Central memory CD8-positive, alpha-beta T cell (primary cell): ENCODE data around the gene ABHD16B.
A peak's percentile ranks its signal among the peaks of the same experiment; 100 is the strongest.

ENCODE experiments used
- ATAC-seq: fragments of 150-1000 bp; cut with Tn5 transposase; replicated peaks from 2 replicates; pipeline ENCODE4 v1.10.0; 2022; ENCODE audit warnings: mild to moderate bottlenecking, moderate FRiP score, moderate number of reproducible peaks; ENCODE audit not compliant: poor library complexity, severe bottlenecking; ENCODE audit errors: extremely low read depth
- DNase-seq, 2 donors: peaks; one replicate each; pipeline ENCODE4 v3.0.0; 2021; ENCODE audit warnings: low spot score in 2 of 2
- H3K27ac Mint-ChIP-seq: one replicate; pipeline ENCODE4 v1.8.0; 2022; ENCODE audit warnings: low read depth, mild to moderate bottlenecking, moderate library complexity, mixed read lengths
- H3K27me3 Mint-ChIP-seq: one replicate; pipeline ENCODE4 v1.8.0; 2022; ENCODE audit warnings: mixed read lengths
- H3K36me3 Mint-ChIP-seq: one replicate; pipeline ENCODE4 v1.8.0; 2022; ENCODE audit warnings: mild to moderate bottlenecking, moderate library complexity, mixed read lengths; ENCODE audit not compliant: insufficient read depth
- H3K4me1 Mint-ChIP-seq: one replicate; pipeline ENCODE4 v1.8.0; 2022; ENCODE audit warnings: mixed read lengths
- H3K4me3 Mint-ChIP-seq: one replicate; pipeline ENCODE4 v1.8.0; 2022; ENCODE audit warnings: mild to moderate bottlenecking, moderate library complexity, mixed read lengths
- H3K9me3 Mint-ChIP-seq: one replicate; pipeline ENCODE4 v1.8.0; 2022; ENCODE audit warnings: mixed read lengths

Gene ABHD16B

DNA sequence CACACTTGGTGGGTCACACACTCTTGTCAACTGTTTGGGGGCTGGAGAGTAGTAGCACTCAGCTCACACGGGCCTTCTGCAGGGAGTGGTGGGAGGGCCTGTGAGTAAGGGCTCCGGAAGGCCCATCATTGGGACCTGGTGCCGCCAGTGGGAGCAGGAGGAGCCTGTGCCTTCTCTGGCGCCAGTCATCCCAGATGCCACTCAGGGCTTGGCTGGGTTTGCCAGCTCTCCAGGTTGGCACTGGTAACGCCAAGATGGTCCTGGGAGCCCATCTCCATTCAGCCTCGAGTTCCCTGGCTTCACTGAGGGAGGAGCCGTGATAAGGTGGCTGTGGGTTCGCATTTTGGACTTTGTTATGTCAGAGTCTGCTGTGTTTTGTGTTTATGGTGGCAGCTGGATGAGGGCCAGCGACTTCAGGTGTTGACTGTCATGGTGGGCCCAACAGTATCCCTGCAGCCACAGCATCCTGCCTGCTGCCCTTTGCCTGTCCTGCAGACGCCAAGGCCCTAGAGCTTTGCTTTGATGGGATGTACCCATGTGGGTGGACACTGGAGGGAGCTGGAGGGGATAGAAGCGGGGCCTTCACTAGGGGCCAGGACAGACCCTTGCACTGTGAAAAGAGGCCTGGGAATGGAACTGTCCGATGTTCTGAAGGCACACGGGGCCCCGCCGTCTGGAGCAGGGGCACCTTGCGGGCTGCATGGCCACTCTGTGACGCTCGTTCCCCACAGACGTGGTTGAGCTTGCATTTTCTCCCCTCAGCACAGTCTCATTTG lies 20.3 kb downstream of the ABHD16B start:
- no peaks in the 10 kb centered on the region for H3K9me3 Mint-ChIP-seq
- DNase-seq, result no peak
- no peaks in the 10 kb centered on the region for H3K4me1 Mint-ChIP-seq
- H3K4me3 Mint-ChIP-seq, result no peak overlapping the region
- no peak overlapping the region for H3K27ac Mint-ChIP-seq
- no peak for ATAC-seq
- no peaks in the 10 kb centered on the region for H3K27me3 Mint-ChIP-seq
- peaks cover 25% of the 10 kb centered on the region for H3K36me3 Mint-ChIP-seq

DNA sequence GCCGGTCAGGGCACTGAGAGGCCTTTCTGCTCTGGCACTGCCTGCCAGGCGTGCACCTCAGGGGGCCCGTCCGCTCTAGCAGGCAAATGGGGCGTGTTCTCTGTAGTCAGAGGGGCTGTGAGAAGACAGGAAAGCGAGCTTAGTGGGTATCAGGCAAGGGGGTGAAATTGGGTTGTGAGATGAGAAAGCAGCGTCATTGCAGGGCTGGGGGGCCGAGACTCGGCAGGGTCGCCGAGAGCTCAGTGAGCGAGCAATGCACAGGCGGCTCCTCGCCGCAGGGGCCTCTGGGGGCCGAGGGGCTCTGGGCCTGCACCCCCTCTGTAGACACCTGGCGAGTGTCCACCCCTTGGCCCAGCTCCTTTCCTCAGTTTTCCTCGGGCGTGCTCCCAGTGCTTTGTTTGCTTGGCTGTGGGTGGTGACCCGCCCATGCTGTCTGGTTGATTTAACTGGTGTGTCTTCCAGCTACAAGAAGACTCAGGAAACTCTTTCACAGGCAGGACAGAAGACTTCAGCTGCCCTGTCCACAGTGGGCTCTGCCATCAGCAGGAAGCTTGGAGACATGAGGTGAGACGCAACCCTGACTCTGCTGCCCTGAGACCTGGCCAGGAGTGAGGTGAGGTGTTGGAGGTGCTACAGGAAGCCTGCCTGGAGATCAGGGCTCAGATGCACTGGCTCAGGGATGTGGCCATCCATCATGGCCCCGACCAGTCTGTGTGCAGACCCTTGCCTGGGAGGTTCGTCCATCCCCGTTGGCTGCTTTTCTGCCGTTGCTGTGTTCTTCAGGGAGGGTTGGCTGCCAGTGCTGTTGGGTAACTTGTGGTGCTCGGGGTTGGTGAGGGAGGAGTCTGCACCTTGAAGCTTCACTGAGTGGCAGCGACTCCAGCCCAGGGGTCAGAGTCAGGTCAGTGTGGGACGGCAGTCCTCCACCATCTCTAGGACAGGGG lies 21.2 kb downstream of the ABHD16B start:
- no peak for DNase-seq
- H3K27me3 Mint-ChIP-seq, result no peaks in the 10 kb centered on the region
- no peak overlapping the region for H3K4me3 Mint-ChIP-seq
- H3K9me3 Mint-ChIP-seq, result no peaks in the 10 kb centered on the region
- H3K36me3 Mint-ChIP-seq, result peaks cover 20% of the 10 kb centered on the region
- ATAC-seq, result no peak
- no peaks in the 10 kb centered on the region for H3K4me1 Mint-ChIP-seq
- H3K27ac Mint-ChIP-seq, result peak overlapping the region; percentile 62

DNA sequence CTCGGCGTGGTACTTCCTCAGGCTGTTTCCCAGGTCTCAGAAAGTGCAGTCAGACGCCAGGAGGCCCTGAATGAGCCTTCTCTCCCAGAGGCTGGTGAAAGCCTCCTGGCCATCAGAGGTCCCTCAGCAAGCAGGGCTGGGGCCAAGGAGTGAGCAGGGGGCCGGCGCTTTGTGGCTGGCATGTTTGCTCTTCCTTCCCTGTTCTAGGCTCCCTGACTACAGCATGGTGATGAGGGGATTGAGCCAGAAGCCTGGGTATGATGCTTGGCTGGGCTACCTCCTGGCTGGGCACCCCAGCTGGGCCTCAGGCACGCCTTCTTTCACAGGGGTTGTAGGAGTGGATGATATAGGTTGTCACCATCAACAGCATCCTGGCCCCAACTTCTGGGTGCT lies 21.9 kb downstream of the ABHD16B start:
- Mint-ChIP-seq H3K4me1 (no peaks in the 10 kb centered on the region), H3K36me3 (peaks cover 21% of the 10 kb centered on the region), H3K27me3 (no peaks in the 10 kb centered on the region), H3K9me3 (no peaks in the 10 kb centered on the region), H3K27ac (no peak overlapping the region), H3K4me3 (no peak overlapping the region)
- no peak for ATAC-seq
- no peak for DNase-seq

DNA sequence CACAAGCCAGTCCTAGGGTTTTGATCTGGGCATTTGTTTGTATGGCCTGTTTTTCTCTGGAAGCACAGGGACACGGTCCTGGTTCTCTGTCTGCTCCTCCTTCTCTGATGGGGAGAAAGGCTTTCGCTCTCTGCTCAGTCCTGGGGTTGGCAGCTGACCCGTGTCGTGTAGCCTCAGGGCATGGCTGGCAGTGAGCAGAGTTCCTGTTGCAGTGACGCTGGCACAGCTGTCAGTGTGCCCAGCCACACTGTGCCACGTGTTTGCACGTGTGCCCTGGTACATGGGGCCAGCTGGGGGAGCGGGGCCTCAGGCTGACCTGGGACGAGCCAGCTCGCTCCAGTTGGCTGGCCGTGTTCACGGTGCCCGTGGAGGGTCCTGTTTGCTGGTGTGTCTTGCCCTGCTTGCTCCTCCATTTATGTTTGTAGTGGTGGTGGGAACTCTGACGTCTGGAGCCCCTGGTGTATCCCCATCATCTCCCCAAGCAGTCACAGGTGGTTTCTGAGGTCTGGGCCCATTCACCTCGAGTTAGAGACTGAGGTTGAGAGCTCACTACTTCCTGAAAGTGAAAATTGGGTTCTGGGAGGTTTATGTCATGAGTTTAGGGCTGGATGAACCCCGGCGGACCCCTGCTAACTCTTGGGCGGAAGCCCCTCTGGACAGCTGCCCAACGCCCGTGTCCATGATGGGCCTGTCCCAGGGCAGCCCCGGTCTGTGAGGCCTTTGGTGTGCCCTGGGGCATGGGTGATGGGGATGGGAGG lies 23.4 kb downstream of the ABHD16B start:
- no peaks in the 10 kb centered on the region for H3K4me1 Mint-ChIP-seq
- H3K27ac Mint-ChIP-seq, result peak overlapping the region; percentile 41
- no peak overlapping the region for H3K4me3 Mint-ChIP-seq
- H3K36me3 Mint-ChIP-seq, result peaks cover 22% of the 10 kb centered on the region
- ATAC-seq (peak; percentile 36), DNase-seq (no peak)
- H3K9me3 Mint-ChIP-seq, result no peaks in the 10 kb centered on the region
- no peaks in the 10 kb centered on the region for H3K27me3 Mint-ChIP-seq

DNA sequence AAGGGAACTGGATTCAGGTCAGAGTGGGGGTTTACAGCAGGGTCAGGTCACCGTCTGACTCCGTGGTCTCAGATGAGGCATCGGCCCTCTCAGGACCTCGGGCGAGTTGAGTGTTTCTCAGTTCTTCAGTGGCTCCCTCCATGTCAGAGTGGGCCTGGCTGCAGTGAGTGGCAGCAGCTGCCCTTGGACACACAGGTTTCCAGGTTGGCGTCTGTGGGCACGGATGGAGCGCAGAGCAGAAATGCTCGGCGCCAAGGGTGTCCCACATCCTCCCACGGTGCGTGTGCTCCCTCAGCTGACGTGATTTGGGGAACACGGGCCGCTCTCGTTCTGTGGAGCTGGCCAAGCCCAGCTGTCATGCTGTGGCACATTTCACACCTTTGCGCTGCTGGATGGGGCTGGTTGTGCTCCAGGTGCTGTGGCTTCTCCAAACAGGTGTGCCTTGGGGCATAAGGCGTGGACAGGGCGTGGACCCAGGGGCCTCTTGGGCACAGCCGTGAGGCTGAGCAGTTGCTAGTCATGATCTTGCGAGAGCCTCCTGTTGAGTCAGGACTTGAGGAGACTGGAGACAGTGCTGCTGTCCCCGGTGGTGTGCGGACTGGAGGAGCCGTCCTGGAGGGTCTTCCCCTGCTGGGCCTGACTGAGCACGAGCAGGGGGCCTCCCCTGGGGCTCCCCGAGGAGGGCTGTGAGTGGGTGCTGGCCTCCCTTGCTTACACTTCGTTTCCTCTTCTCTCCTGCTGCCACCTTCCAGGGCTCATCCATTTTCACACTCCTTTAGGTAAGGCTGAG lies 24.2 kb downstream of the ABHD16B start:
- DNase-seq, result no peak
- ATAC-seq, result no peak
- Mint-ChIP-seq H3K4me3 (no peak overlapping the region), H3K9me3 (no peaks in the 10 kb centered on the region), H3K27ac (peak overlapping the region; percentile 41), H3K36me3 (peaks cover 21% of the 10 kb centered on the region), H3K4me1 (no peaks in the 10 kb centered on the region), H3K27me3 (no peaks in the 10 kb centered on the region)

DNA sequence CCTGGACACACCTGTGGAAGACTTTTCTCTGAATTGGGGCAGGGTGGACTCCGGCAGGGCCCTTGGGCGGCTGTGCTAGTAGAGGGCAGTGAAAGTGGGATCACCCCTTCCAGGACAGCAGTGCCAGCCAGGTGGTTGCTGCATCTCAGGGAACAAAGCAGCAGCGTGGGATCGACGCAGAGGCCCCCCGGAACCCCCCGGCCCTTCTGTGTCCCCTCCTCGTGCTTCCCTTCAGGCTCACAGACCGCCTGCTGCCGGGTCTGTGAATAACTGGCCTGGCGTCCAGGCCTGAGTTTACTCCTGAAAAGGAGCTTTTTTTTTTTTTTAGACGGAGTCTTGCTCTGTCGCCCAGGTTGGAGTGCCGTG lies 24.7 kb downstream of the ABHD16B start:
- Mint-ChIP-seq H3K27ac (no peak overlapping the region), H3K36me3 (peaks cover 24% of the 10 kb centered on the region), H3K27me3 (no peaks in the 10 kb centered on the region), H3K4me1 (no peaks in the 10 kb centered on the region), H3K4me3 (no peak overlapping the region), H3K9me3 (no peaks in the 10 kb centered on the region)
- DNase-seq, result no peak
- no peak for ATAC-seq

DNA sequence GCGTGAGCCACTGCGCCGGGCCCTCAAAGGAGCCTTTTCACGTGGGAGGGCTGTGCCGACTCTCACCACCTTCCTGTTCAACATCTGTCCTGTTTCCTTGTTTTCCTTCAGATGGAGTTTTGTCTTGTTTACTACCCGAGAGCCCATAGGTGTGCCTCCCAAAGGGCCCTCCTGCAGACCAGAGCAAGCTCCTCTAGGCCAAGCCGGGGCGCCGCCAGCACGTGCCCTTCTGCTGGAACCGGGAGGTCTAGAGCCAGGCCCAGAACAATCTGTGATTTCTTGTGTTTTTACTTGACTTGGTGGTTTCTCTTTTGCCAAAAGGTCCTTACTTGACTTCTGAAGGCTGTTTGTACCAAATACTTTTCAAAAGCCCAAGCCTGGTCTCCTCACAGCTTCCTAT lies 25.6 kb downstream of the ABHD16B start:
- ATAC-seq (no peak), DNase-seq (no peak)
- Mint-ChIP-seq H3K4me1 (no peaks in the 10 kb centered on the region), H3K27ac (peak overlapping the region; percentile 62), H3K36me3 (peaks cover 25% of the 10 kb centered on the region), H3K4me3 (no peak overlapping the region), H3K27me3 (no peaks in the 10 kb centered on the region), H3K9me3 (no peaks in the 10 kb centered on the region)

DNA sequence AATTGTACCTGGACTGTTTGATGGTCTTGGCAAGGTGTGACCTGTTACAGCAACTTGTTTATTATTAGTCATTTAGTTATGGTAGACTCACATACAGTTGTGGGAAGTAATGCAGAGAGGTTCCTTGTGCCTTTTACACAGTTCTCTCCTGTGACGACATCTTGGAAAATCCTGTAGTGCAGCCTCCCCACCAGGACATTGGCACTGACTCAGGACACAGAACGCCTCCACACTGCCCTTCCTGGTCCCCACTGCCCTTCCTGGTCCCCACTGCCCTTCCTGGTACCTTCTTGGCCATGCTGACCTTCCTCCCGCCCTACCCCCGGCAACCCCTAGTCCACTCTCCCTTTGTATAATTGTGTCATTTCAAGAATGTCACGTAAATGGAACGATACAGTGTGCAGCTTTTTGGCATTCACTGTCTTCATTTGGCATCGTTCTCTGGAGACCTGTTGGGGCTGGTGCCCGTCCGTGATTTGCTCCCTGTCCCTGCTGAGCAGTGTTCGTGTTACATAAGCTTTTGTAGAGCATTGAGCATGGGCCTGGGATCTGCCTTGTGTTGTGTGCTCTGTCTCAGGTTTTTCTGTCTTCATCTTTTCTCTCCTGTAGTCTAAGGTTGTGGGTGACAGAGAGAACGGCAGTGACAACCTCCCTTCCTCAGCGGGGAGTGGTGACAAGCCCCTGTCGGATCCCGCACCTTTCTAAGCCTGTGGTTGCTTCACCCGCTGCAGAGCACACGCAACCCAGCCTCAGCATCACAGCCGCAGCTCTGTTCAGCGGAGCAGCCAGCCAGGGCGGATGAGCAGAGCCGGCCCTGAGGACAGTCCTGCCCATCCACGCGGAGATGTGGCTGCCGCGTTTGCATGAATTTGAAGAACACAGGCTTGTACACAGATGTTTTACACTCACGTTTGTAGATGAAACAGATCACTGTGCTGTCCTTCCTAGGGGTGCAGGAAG lies 28.2 kb downstream of the ABHD16B start:
- no peak overlapping the region for H3K27ac Mint-ChIP-seq
- no peak overlapping the region for H3K4me3 Mint-ChIP-seq
- H3K9me3 Mint-ChIP-seq, result no peaks in the 10 kb centered on the region
- no peak for ATAC-seq
- peaks cover 5% of the 10 kb centered on the region for H3K4me1 Mint-ChIP-seq
- peaks cover 24% of the 10 kb centered on the region for H3K36me3 Mint-ChIP-seq
- DNase-seq, result no peak
- H3K27me3 Mint-ChIP-seq, result no peaks in the 10 kb centered on the region

DNA sequence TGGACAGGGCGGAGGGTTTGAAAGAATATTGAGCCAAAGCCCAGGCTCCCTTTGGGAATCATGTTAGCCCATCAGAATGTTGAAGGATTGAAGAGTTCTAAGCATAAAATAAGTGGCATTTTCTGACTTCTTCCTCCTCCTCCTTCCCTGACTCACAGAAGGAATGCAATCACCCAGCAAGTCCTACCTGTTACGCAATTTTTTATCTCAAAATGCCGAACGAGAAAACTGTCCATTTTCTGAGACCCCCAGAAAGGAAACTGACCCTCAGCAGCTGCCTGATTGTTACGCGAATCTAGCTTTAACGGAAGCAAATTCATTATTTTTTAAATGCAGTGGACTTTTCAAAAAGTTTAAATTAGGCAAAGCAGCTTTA lies 28.9 kb downstream of the ABHD16B start:
- no peak for DNase-seq
- Mint-ChIP-seq H3K27ac (no peak overlapping the region), H3K4me3 (no peak overlapping the region), H3K9me3 (no peaks in the 10 kb centered on the region), H3K36me3 (peaks cover 25% of the 10 kb centered on the region), H3K27me3 (no peaks in the 10 kb centered on the region), H3K4me1 (peaks cover 5% of the 10 kb centered on the region)
- no peak for ATAC-seq

DNA sequence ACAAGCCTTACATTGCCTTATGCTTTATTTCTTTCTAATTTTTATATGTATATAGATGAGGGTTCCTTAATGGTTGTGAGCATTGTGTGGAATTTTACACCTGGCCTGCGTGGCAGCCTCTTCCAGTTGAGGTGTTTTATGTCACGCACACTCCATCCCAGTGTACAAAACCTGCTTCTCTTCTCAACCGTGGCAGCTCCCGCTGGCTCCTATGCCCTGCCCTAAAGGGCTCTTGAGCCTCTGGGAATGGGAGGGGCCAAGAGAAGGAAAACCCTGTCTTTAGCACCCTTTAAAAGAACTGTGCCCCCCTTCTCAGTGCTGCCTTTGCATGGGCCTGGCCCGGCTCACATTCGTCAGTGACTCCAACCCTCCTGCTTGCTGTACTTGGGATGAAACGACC lies 29.3 kb downstream of the ABHD16B start:
- ATAC-seq, result no peak
- Mint-ChIP-seq H3K27me3 (no peaks in the 10 kb centered on the region), H3K9me3 (no peaks in the 10 kb centered on the region), H3K27ac (no peak overlapping the region), H3K4me1 (peaks cover 6% of the 10 kb centered on the region), H3K36me3 (peaks cover 24% of the 10 kb centered on the region), H3K4me3 (no peak overlapping the region)
- DNase-seq, result no peak
